ENCODE results near the gene CD36. TPM values are rescaled to one million over a fixed set of nuclear protein-coding genes. Genes with fewer than 3 reads are reported as not detected.

The CD36 gene
- total and polyA plus RNA-seq, 2 experiments from 2014 or later, result 0.40 to 1.8 TPM

DNA sequence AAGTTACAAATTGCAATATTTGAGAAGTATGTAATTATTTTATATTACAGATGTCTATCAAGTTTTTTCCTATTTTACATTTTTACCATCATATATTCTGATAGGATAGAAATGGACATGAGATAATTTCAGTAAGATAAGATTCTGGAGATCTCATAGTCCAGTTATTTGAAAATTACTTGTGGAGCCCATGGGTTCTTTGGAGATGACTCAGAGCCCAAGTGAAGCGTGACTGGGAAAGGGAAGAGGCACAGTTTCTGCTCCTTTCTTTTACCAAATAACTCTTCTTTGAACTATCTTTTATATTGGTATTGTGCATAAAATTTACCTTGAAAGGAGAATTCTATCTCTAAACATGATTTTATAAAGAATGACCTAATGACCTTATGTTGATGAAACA is 2.4 kb downstream of the CD36 start (continued):
- TF ChIP-seq, protein P1, sequence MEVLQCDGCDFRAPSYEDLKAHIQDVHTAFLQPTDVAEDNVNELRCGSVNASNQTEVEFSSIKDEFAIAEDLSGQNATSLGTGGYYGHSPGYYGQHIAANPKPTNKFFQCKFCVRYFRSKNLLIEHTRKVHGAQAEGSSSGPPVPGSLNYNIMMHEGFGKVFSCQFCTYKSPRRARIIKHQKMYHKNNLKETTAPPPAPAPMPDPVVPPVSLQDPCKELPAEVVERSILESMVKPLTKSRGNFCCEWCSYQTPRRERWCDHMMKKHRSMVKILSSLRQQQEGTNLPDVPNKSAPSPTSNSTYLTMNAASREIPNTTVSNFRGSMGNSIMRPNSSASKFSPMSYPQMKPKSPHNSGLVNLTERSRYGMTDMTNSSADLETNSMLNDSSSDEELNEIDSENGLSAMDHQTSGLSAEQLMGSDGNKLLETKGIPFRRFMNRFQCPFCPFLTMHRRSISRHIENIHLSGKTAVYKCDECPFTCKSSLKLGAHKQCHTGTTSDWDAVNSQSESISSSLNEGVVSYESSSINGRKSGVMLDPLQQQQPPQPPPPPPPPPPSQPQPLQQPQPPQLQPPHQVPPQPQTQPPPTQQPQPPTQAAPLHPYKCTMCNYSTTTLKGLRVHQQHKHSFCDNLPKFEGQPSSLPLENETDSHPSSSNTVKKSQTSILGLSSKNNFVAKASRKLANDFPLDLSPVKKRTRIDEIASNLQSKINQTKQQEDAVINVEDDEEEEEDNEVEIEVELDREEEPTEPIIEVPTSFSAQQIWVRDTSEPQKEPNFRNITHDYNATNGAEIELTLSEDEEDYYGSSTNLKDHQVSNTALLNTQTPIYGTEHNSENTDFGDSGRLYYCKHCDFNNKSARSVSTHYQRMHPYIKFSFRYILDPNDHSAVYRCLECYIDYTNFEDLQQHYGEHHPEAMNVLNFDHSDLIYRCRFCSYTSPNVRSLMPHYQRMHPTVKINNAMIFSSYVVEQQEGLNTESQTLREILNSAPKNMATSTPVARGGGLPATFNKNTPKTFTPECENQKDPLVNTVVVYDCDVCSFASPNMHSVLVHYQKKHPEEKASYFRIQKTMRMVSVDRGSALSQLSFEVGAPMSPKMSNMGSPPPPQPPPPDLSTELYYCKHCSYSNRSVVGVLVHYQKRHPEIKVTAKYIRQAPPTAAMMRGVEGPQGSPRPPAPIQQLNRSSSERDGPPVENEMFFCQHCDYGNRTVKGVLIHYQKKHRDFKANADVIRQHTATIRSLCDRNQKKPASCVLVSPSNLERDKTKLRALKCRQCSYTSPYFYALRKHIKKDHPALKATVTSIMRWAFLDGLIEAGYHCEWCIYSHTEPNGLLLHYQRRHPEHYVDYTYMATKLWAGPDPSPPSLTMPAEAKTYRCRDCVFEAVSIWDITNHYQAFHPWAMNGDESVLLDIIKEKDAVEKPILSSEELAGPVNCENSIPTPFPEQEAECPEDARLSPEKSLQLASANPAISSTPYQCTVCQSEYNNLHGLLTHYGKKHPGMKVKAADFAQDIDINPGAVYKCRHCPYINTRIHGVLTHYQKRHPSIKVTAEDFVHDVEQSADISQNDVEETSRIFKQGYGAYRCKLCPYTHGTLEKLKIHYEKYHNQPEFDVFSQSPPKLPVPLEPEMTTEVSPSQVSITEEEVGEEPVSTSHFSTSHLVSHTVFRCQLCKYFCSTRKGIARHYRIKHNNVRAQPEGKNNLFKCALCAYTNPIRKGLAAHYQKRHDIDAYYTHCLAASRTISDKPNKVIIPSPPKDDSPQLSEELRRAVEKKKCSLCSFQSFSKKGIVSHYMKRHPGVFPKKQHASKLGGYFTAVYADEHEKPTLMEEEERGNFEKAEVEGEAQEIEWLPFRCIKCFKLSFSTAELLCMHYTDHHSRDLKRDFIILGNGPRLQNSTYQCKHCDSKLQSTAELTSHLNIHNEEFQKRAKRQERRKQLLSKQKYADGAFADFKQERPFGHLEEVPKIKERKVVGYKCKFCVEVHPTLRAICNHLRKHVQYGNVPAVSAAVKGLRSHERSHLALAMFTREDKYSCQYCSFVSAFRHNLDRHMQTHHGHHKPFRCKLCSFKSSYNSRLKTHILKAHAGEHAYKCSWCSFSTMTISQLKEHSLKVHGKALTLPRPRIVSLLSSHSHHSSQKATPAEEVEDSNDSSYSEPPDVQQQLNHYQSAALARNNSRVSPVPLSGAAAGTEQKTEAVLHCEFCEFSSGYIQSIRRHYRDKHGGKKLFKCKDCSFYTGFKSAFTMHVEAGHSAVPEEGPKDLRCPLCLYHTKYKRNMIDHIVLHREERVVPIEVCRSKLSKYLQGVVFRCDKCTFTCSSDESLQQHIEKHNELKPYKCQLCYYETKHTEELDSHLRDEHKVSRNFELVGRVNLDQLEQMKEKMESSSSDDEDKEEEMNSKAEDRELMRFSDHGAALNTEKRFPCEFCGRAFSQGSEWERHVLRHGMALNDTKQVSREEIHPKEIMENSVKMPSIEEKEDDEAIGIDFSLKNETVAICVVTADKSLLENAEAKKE (CRISPR knock-in tag; IDR thresholded peaks at IDR 0.05), result no peak
- TF ChIP-seq, protein P2, sequence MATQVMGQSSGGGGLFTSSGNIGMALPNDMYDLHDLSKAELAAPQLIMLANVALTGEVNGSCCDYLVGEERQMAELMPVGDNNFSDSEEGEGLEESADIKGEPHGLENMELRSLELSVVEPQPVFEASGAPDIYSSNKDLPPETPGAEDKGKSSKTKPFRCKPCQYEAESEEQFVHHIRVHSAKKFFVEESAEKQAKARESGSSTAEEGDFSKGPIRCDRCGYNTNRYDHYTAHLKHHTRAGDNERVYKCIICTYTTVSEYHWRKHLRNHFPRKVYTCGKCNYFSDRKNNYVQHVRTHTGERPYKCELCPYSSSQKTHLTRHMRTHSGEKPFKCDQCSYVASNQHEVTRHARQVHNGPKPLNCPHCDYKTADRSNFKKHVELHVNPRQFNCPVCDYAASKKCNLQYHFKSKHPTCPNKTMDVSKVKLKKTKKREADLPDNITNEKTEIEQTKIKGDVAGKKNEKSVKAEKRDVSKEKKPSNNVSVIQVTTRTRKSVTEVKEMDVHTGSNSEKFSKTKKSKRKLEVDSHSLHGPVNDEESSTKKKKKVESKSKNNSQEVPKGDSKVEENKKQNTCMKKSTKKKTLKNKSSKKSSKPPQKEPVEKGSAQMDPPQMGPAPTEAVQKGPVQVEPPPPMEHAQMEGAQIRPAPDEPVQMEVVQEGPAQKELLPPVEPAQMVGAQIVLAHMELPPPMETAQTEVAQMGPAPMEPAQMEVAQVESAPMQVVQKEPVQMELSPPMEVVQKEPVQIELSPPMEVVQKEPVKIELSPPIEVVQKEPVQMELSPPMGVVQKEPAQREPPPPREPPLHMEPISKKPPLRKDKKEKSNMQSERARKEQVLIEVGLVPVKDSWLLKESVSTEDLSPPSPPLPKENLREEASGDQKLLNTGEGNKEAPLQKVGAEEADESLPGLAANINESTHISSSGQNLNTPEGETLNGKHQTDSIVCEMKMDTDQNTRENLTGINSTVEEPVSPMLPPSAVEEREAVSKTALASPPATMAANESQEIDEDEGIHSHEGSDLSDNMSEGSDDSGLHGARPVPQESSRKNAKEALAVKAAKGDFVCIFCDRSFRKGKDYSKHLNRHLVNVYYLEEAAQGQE (IDR thresholded peaks at IDR 0.05; ENCODE audit: unreplicated experiment), result no peak
- no peak for TF ChIP-seq ZNF114 (CRISPR knock-in tag; IDR thresholded peaks at IDR 0.05)

DNA sequence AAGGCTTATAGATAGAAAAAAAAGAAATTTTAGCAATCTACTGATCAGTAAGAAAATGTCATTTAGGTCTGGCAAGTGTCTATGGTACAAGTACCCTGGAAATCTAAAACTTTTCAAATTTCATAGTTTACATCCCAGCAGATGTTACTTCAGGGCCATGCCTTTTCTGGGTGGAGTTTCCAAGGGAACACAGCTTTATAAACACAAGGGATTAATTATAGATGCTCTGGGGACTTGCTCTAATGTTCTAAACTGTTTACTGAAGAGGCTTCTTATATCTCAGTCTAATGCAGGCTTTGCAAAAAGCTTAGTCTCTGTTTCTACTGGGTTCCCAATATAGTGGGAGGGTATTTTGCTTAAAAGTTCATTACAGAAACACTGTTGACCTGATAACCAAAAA is 3.1 kb downstream of the CD36 start:
- Mint-ChIP-seq H3K36me3 (ENCODE audit: low read depth) (no peaks in the 10 kb centered on the region), H3K9me3 (no peaks in the 10 kb centered on the region), H3K27me3 (ENCODE audit: insufficient read depth, low read depth, poor library complexity) (no peaks in the 10 kb centered on the region), H3K4me3 (no peak overlapping the region), H3K27ac (no peak overlapping the region), H3K4me1 (peaks cover 6% of the 10 kb centered on the region)
- Histone ChIP-seq H3K36me3 (ENCODE audit: insufficient read depth) (no peaks in the 10 kb centered on the region), H3K4me2 (no peak overlapping the region), H2AFZ (no peak overlapping the region), H3K27ac (ENCODE audit: low read depth) (no peak overlapping the region), H3K4me1 (ENCODE audit: insufficient read depth) (peaks cover 7% of the 10 kb centered on the region), H3K79me2 (replicated peaks; ENCODE audit: insufficient read depth) (no peaks in the 10 kb centered on the region), H4K20me1 (replicated peaks; ENCODE audit: insufficient read depth) (no peaks in the 10 kb centered on the region), H3F3A (replicated peaks; ENCODE audit: low read depth) (no peaks in the 10 kb centered on the region), H3K4me3 (no peak overlapping the region), H3K9me2 (ENCODE audit: insufficient read depth) (no peaks in the 10 kb centered on the region), H3K27me3 (ENCODE audit: insufficient read depth) (no peaks in the 10 kb centered on the region)
- DNase-seq (ENCODE audit: low spot score) (no peak), ATAC-seq (no peak)
- TF ChIP-seq ZNF331 (CRISPR knock-in tag; IDR thresholded peaks at IDR 0.05; ENCODE audit: low read depth), result no peak
- TF ChIP-seq STAT1 (IDR thresholded peaks at IDR 0.05; ENCODE audit: unreplicated experiment), result no peak
- TF ChIP-seq ZNF114 (CRISPR knock-in tag; IDR thresholded peaks at IDR 0.05), result no peak
- no peak for TF ChIP-seq CREB1 (CRISPR knock-in tag; IDR thresholded peaks at IDR 0.05; ENCODE audit: low read depth)
- TF ChIP-seq JUNB (IDR thresholded peaks at IDR 0.05; ENCODE audit: unreplicated experiment), result no peak
- no peak for TF ChIP-seq NANOG (IDR thresholded peaks at IDR 0.05; ENCODE audit: borderline replicate concordance)
